ENCODE measurements around the gene DDX1. TPM values are rescaled to one million over a fixed set of nuclear protein-coding genes. Genes with fewer than 3 reads are reported as not detected.

Gene DDX1
- total RNA-seq, 5 donors from 2014 or later (not counting 1 experiment from before 2014, with no cell fraction given) = 43.0 to 46.9 (median 45.8) TPM

GRCh38 chr2:15628899-15629855 lies 37.5 kb downstream of the DDX1 start:
- H3K4me3 ChIP-seq (ENCODE audit: control insufficient read depth in 1 of 2, extremely low read depth in 1 of 2, low read length in 1 of 2) = no peak overlapping the region
- no peaks in the 10 kb centered on the region for H3K9me3 ChIP-seq
- no peak overlapping the region for H3K4me3 Mint-ChIP-seq
- no peaks in the 10 kb centered on the region for H3K4me1 Mint-ChIP-seq
- no peaks in the 10 kb centered on the region for H3K27me3 ChIP-seq (replicated peaks in 1 of 2; ENCODE audit: control insufficient read depth in 2 of 2, extremely low read depth in 1 of 2, insufficient read depth in 2 of 2, low read length in 1 of 2)
- no peak for DNase-seq
- no CpG with 5 or more reads among the region's 5 CpGs for WGBS (ENCODE audit: insufficient coverage)
- ATAC-seq (replicated peaks in 1 of 4) = no peak
- ChIA-PET CTCF (interaction anchor here (0.6 to 3.3 kb wide), 4 partner anchors 11 to 980 kb away, joined by 3 to 12 read pairs (median 4); no protein-coding TSS in a partner anchor), POLR2A (interaction anchor here in 1 of 2 donors (0.6 kb wide), 1 partner anchor 67 kb away, joined by 9 read pairs; no protein-coding TSS in a partner anchor)
- H3K36me3 Mint-ChIP-seq = peaks cover 62% of the 10 kb centered on the region
- H3K27me3 Mint-ChIP-seq = no peaks in the 10 kb centered on the region
- H3K36me3 ChIP-seq (ENCODE audit: control insufficient read depth in 2 of 2, extremely low read depth in 1 of 2, insufficient read depth in 1 of 2, low read length in 1 of 2) = peaks cover 0 to 84% of the 10 kb centered on the region in 2 donors
- no peaks in the 10 kb centered on the region for H3K9me3 Mint-ChIP-seq
- no peak overlapping the region for H3K27ac ChIP-seq (ENCODE audit: low read length)
- H3K4me1 ChIP-seq (ENCODE audit: control insufficient read depth in 1 of 2, extremely low read depth in 1 of 2, insufficient read depth in 2 of 2, low read length in 2 of 2) = no peaks in the 10 kb centered on the region
- no peak overlapping the region for H3K27ac Mint-ChIP-seq

GRCh38 chr2:15630121-15630977 lies 38.7 kb downstream of the DDX1 start:
- no CpG with 5 or more reads among the region's 4 CpGs for WGBS (ENCODE audit: insufficient coverage)
- H3K27me3 Mint-ChIP-seq = no peaks in the 10 kb centered on the region
- ChIA-PET CTCF (interaction anchor here (1.7 to 3.3 kb wide), 2 partner anchors 9 to 979 kb away, joined by 4 to 12 read pairs; no protein-coding TSS in a partner anchor), POLR2A (no interaction called here)
- H3K36me3 ChIP-seq (ENCODE audit: control insufficient read depth in 2 of 2, extremely low read depth in 1 of 2, insufficient read depth in 1 of 2, low read length in 1 of 2) = peaks cover 0 to 76% of the 10 kb centered on the region in 2 donors
- H3K27me3 ChIP-seq (replicated peaks in 1 of 2; ENCODE audit: control insufficient read depth in 2 of 2, extremely low read depth in 1 of 2, insufficient read depth in 2 of 2, low read length in 1 of 2) = no peaks in the 10 kb centered on the region
- H3K4me1 Mint-ChIP-seq = no peaks in the 10 kb centered on the region
- H3K36me3 Mint-ChIP-seq = peaks cover 62% of the 10 kb centered on the region
- ATAC-seq (replicated peaks in 1 of 4) (no peak), DNase-seq (no peak)
- H3K27ac ChIP-seq (ENCODE audit: low read length) = no peak overlapping the region
- H3K4me3 ChIP-seq (ENCODE audit: control insufficient read depth in 1 of 2, extremely low read depth in 1 of 2, low read length in 1 of 2) = no peak overlapping the region
- H3K4me3 Mint-ChIP-seq = no peak overlapping the region
- H3K4me1 ChIP-seq (ENCODE audit: control insufficient read depth in 1 of 2, extremely low read depth in 1 of 2, insufficient read depth in 2 of 2, low read length in 2 of 2) = no peaks in the 10 kb centered on the region
- H3K9me3 ChIP-seq = no peaks in the 10 kb centered on the region
- H3K27ac Mint-ChIP-seq = no peak overlapping the region
- no peaks in the 10 kb centered on the region for H3K9me3 Mint-ChIP-seq

GRCh38 chr2:15630978-15631719 lies 39.5 kb downstream of the DDX1 start:
- WGBS (ENCODE audit: insufficient coverage) = 100% methylated on average over 4 of the region's 7 CpGs
- Histone ChIP-seq H3K27me3 (replicated peaks in 1 of 2; ENCODE audit: control insufficient read depth in 2 of 2, extremely low read depth in 1 of 2, insufficient read depth in 2 of 2, low read length in 1 of 2) (no peaks in the 10 kb centered on the region), H3K4me1 (ENCODE audit: control insufficient read depth in 1 of 2, extremely low read depth in 1 of 2, insufficient read depth in 2 of 2, low read length in 2 of 2) (no peaks in the 10 kb centered on the region), H3K4me3 (ENCODE audit: control insufficient read depth in 1 of 2, extremely low read depth in 1 of 2, low read length in 1 of 2) (no peak overlapping the region), H3K9me3 (no peaks in the 10 kb centered on the region), H3K36me3 (ENCODE audit: control insufficient read depth in 2 of 2, extremely low read depth in 1 of 2, insufficient read depth in 1 of 2, low read length in 1 of 2) (peaks cover 0 to 71% of the 10 kb centered on the region in 2 donors), H3K27ac (ENCODE audit: low read length) (no peak overlapping the region)
- DNase-seq (no peak), ATAC-seq (replicated peaks in 1 of 4) (no peak)
- Mint-ChIP-seq H3K36me3 (peaks cover 56% of the 10 kb centered on the region), H3K27me3 (no peaks in the 10 kb centered on the region), H3K4me1 (no peaks in the 10 kb centered on the region), H3K4me3 (no peak overlapping the region), H3K9me3 (no peaks in the 10 kb centered on the region), H3K27ac (no peak overlapping the region)
- ChIA-PET POLR2A (no interaction called here), CTCF (interaction anchor here in 1 of 2 donors (0.6 to 3.3 kb wide), 2 partner anchors 9 to 69 kb away, joined by 7 to 12 read pairs; no protein-coding TSS in a partner anchor)

GRCh38 chr2:15631883-15632282 lies 40.2 kb downstream of the DDX1 start:
- H3K4me3 ChIP-seq (ENCODE audit: control insufficient read depth in 1 of 2, extremely low read depth in 1 of 2, low read length in 1 of 2) = no peak overlapping the region
- H3K36me3 ChIP-seq (ENCODE audit: control insufficient read depth in 2 of 2, extremely low read depth in 1 of 2, insufficient read depth in 1 of 2, low read length in 1 of 2) = peaks cover 0 to 64% of the 10 kb centered on the region in 2 donors
- ChIA-PET POLR2A (no interaction called here), CTCF (interaction anchor here in 1 of 2 donors (1.2 kb wide), 1 partner anchor 10 kb away, joined by 3 read pairs; no protein-coding TSS in a partner anchor)
- H3K27ac Mint-ChIP-seq = no peak overlapping the region
- peaks cover 51% of the 10 kb centered on the region for H3K36me3 Mint-ChIP-seq
- H3K4me1 Mint-ChIP-seq = no peaks in the 10 kb centered on the region
- H3K4me3 Mint-ChIP-seq = no peak overlapping the region
- no peaks in the 10 kb centered on the region for H3K9me3 Mint-ChIP-seq
- no peaks in the 10 kb centered on the region for H3K9me3 ChIP-seq
- H3K27me3 ChIP-seq (replicated peaks in 1 of 2; ENCODE audit: control insufficient read depth in 2 of 2, extremely low read depth in 1 of 2, insufficient read depth in 2 of 2, low read length in 1 of 2) = no peaks in the 10 kb centered on the region
- DNase-seq (no peak), ATAC-seq (replicated peaks in 1 of 4) (no peak)
- H3K27ac ChIP-seq (ENCODE audit: low read length) = no peak overlapping the region
- H3K4me1 ChIP-seq (ENCODE audit: control insufficient read depth in 1 of 2, extremely low read depth in 1 of 2, insufficient read depth in 2 of 2, low read length in 2 of 2) = no peaks in the 10 kb centered on the region
- no peaks in the 10 kb centered on the region for H3K27me3 Mint-ChIP-seq

- Mint-ChIP-seq H3K4me1 (peaks cover 0 to 4% (median 0%) of the 10 kb centered on the region in 3 donors), H3K27ac (no peak overlapping the region), H3K9me3 (no peaks in the 10 kb centered on the region), H3K4me3 (no peak overlapping the region), H3K27me3 (no peaks in the 10 kb centered on the region), H3K36me3 (peaks cover 43% of the 10 kb centered on the region)
- Histone ChIP-seq H3K27me3 (replicated peaks in 1 of 2; ENCODE audit: control insufficient read depth in 2 of 2, extremely low read depth in 1 of 2, insufficient read depth in 2 of 2, low read length in 1 of 2) (no peaks in the 10 kb centered on the region), H3K4me3 (ENCODE audit: control insufficient read depth in 1 of 2, extremely low read depth in 1 of 2, low read length in 1 of 2) (no peak overlapping the region), H3K9me3 (no peaks in the 10 kb centered on the region), H3K4me1 (ENCODE audit: control insufficient read depth in 1 of 2, extremely low read depth in 1 of 2, insufficient read depth in 2 of 2, low read length in 2 of 2) (no peaks in the 10 kb centered on the region), H3K27ac (ENCODE audit: low read length) (no peak overlapping the region), H3K36me3 (ENCODE audit: control insufficient read depth in 2 of 2, extremely low read depth in 1 of 2, insufficient read depth in 1 of 2, low read length in 1 of 2) (peaks cover 0 to 55% of the 10 kb centered on the region in 2 donors)
- ChIA-PET POLR2A (no interaction called here), CTCF (interaction anchor here in 1 of 2 donors (0.6 kb wide), 1 partner anchor 10 kb away, joined by 4 read pairs; no protein-coding TSS in a partner anchor)
- ATAC-seq (replicated peaks in 1 of 4) = no peak
- DNase-seq = no peak
- 100% methylated on average over 1 of the region's 4 CpGs for WGBS (ENCODE audit: insufficient coverage)
Observed at GRCh38 chr2:15633043-15633970, 41.6 kb downstream of the DDX1 start.
